ENCODE data around the gene OR2AG2.
A peak's percentile ranks its signal among the peaks of the same experiment; 100 is the strongest.

OR2AG2 gene

GRCh38 chr11:6745018-6745417 lies 26.8 kb downstream of the OR2AG2 start:
- no peak overlapping the region for H3K4me3 ChIP-seq (ENCODE audit: low read length)
- no peaks in the 10 kb centered on the region for H3K27me3 ChIP-seq (ENCODE audit: control insufficient read depth, low read length)
- H3K79me2 ChIP-seq (ENCODE audit: control insufficient read depth, low read length), result no peaks in the 10 kb centered on the region
- peaks cover 50% of the 10 kb centered on the region for H3K4me1 ChIP-seq (ENCODE audit: control insufficient read depth, low read length)
- no peaks in the 10 kb centered on the region for H3F3A ChIP-seq (ENCODE audit: control insufficient read depth, insufficient read depth)
- no peaks in the 10 kb centered on the region for H4K20me1 ChIP-seq (ENCODE audit: control insufficient read depth, insufficient read depth, low read depth, low read length)
- H3K9me2 ChIP-seq (replicated peaks; ENCODE audit: control insufficient read depth, low read length), result no peaks in the 10 kb centered on the region
- 0 out of 2 replicates have a peak overlapping the region, but pooled peaks have one; percentile 67 for H3K4me2 ChIP-seq (ENCODE audit: low read length)
- no peaks in the 10 kb centered on the region for H3K9me3 ChIP-seq (ENCODE audit: control insufficient read depth, insufficient read depth, low read length)
- no peaks in the 10 kb centered on the region for H3K36me3 ChIP-seq (ENCODE audit: control insufficient read depth, low read length)
- no peak overlapping the region for H3K27ac ChIP-seq (ENCODE audit: low read depth, low read length)
- TF ChIP-seq CTCF (IDR thresholded peaks at IDR 0.05; ENCODE audit: low read depth, low read length, poor library complexity, severe bottlenecking), result no peak
- TF ChIP-seq EZH2phosphoT487 (IDR thresholded peaks at IDR 0.05; ENCODE audit: borderline replicate concordance, low read length), result no peak

- Histone ChIP-seq H3K4me3 (ENCODE audit: low read length) (no peak overlapping the region), H4K20me1 (ENCODE audit: control insufficient read depth, insufficient read depth, low read depth, low read length) (no peaks in the 10 kb centered on the region), H3K36me3 (ENCODE audit: control insufficient read depth, low read length) (no peaks in the 10 kb centered on the region), H3K9me3 (ENCODE audit: control insufficient read depth, insufficient read depth, low read length) (no peaks in the 10 kb centered on the region), H3K9me2 (replicated peaks; ENCODE audit: control insufficient read depth, low read length) (no peaks in the 10 kb centered on the region), H3K27ac (ENCODE audit: low read depth, low read length) (no peak overlapping the region), H3K79me2 (ENCODE audit: control insufficient read depth, low read length) (no peaks in the 10 kb centered on the region), H3K4me1 (ENCODE audit: control insufficient read depth, low read length) (peaks cover 34% of the 10 kb centered on the region), H3K4me2 (ENCODE audit: low read length) (no peak overlapping the region), H3K27me3 (ENCODE audit: control insufficient read depth, low read length) (no peaks in the 10 kb centered on the region), H3F3A (ENCODE audit: control insufficient read depth, insufficient read depth) (no peaks in the 10 kb centered on the region)
- TF ChIP-seq EZH2phosphoT487 (IDR thresholded peaks at IDR 0.05; ENCODE audit: borderline replicate concordance, low read length) (no peak), CTCF (IDR thresholded peaks at IDR 0.05; ENCODE audit: low read depth, low read length, poor library complexity, severe bottlenecking) (no peak)
Measured at GRCh38 chr11:6742260-6742659, 29.5 kb downstream of the OR2AG2 start.

GRCh38 chr11:6738590-6738989 lies 33.2 kb downstream of the OR2AG2 start:
- Histone ChIP-seq H3K27me3 (ENCODE audit: control insufficient read depth, low read length) (0 out of 2 replicates have a peak, but pooled peaks cover 2% of the 10 kb centered on the region), H3K79me2 (ENCODE audit: control insufficient read depth, low read length) (no peaks in the 10 kb centered on the region), H3K9me3 (ENCODE audit: control insufficient read depth, insufficient read depth, low read length) (no peaks in the 10 kb centered on the region), H4K20me1 (ENCODE audit: control insufficient read depth, insufficient read depth, low read depth, low read length) (no peaks in the 10 kb centered on the region), H3K36me3 (ENCODE audit: control insufficient read depth, low read length) (no peaks in the 10 kb centered on the region), H3K4me3 (ENCODE audit: low read length) (no peak overlapping the region), H3F3A (ENCODE audit: control insufficient read depth, insufficient read depth) (no peaks in the 10 kb centered on the region), H3K9me2 (replicated peaks; ENCODE audit: control insufficient read depth, low read length) (no peaks in the 10 kb centered on the region), H3K4me2 (ENCODE audit: low read length) (no peak overlapping the region), H3K4me1 (ENCODE audit: control insufficient read depth, low read length) (peaks cover 14% of the 10 kb centered on the region), H3K27ac (ENCODE audit: low read depth, low read length) (no peak overlapping the region)
- TF ChIP-seq CTCF (IDR thresholded peaks at IDR 0.05; ENCODE audit: low read depth, low read length, poor library complexity, severe bottlenecking) (no peak), EZH2phosphoT487 (IDR thresholded peaks at IDR 0.05; ENCODE audit: borderline replicate concordance, low read length) (no peak)
